Spleen (tissue), 11 donors: ENCODE results near the gene TSKU. TPM values are rescaled to one million over a fixed set of nuclear protein-coding genes. Genes with fewer than 3 reads are reported as not detected.

Experiments used
- DNase-seq: peaks from one replicate; pipeline ENCODE4 v3.0.0-alpha.2; 2020
- H3K27ac ChIP-seq, 8 donors: fragments of 200-600 bp; sonication (generic) in 7 of 8; 1 replicate in 4 of 8; 2 replicates in 4 of 8; pipeline versions ENCODE4 v1.5.0 to v1.8.0; 2016 to 2021; ENCODE audit warnings: inconsistent platforms in 4 of 8, mild to moderate bottlenecking in 4 of 8, moderate library complexity in 1 of 8
- H3K27me3 ChIP-seq, 7 donors: fragments of 200-600 bp; sonication (generic) in 6 of 7; replicated peaks in 1 of 7; 1 replicate in 4 of 7; 2 replicates in 3 of 7; pipeline versions ENCODE4 v1.5.0 to v1.8.0; 2016 to 2021; ENCODE audit warnings: inconsistent platforms in 3 of 7, mild to moderate bottlenecking in 1 of 7
- H3K36me3 ChIP-seq, 6 donors: fragments of 200-600 bp; sonication (generic) in 5 of 6; 1 replicate in 4 of 6; 2 replicates in 2 of 6; pipeline versions ENCODE4 v1.5.0 to v1.8.0; 2016 to 2021; ENCODE audit warnings: inconsistent platforms in 2 of 6
- H3K4me1 ChIP-seq, 6 donors: fragments of 200-600 bp; sonication (generic) in 5 of 6; 1 replicate in 3 of 6; 2 replicates in 3 of 6; pipeline versions ENCODE4 v1.5.0 to v1.8.0; 2016 to 2021; ENCODE audit warnings: inconsistent platforms in 3 of 6
- H3K4me3 ChIP-seq, 8 donors: fragments of 200-600 bp; sonication (generic) in 7 of 8; 1 replicate in 4 of 8; 2 replicates in 4 of 8; pipeline versions ENCODE4 v1.5.0 to v1.8.0; 2016 to 2021; ENCODE audit warnings: inconsistent platforms in 4 of 8, mild to moderate bottlenecking in 4 of 8, moderate library complexity in 2 of 8
- H3K9me3 ChIP-seq, 8 donors: fragments of 200-600 bp; sonication (generic) in 7 of 8; 1 replicate in 4 of 8; 2 replicates in 4 of 8; pipeline versions ENCODE4 v1.5.0 to v1.8.0; 2016 to 2021; ENCODE audit warnings: inconsistent platforms in 4 of 8
- CTCF ChIP-seq, 11 experiments: fragments of 200-600 bp in 7 of 11; fragments of 450-650 bp in 4 of 11; sonication (generic) in 4 of 11; IDR thresholded peaks in 8 of 11; conservative IDR thresholded peaks in 3 of 11; 1 replicate in 7 of 11; 2 replicates in 4 of 11; pipeline versions ENCODE4 v1.4.0 to v1.8.0; 2016 to 2021; ENCODE audit warnings: antibody characterized with exemption in 11 of 11, inconsistent platforms in 4 of 11, mild to moderate bottlenecking in 1 of 11
- POLR2A ChIP-seq, 3 donors: fragments of 450-650 bp; IDR thresholded peaks; one replicate each; pipeline ENCODE4 v1.5.1; 2017; ENCODE audit warnings: antibody characterized with exemption in 3 of 3, mild to moderate bottlenecking in 1 of 3
- POLR2AphosphoS5 ChIP-seq, 3 donors: sonication (generic); formaldehyde crosslinking; IDR thresholded peaks; one replicate each; pipeline ENCODE4 v1.5.1; 2017; ENCODE audit warnings: antibody characterized with exemption in 3 of 3
- WGBS, 5 donors: extraction: QIAGEN DNeasy Blood & Tissue Kit in 3 of 5; methylation state at CpG; one replicate each; pipeline versions ENCODE4 v1.1.5 to v1.1.7; 2013 to 2018; 5-methylcytosine and 5-hydroxymethylcytosine counted together
- intact Hi-C: fragments of 100-400 bp; cut with DNase I; formaldehyde crosslinking; loops from one replicate; pipeline ENCODE4 v1.15.0; 2023; ENCODE audit warnings: low total_unique reads
- polyA plus RNA-seq, 3 donors: library from polyadenylated mRNA; stranded (reverse); fragments of 200-250 nt; gene quantifications; one replicate each; pipeline ENCODE4 v1.2.1, GENCODE V29; 2013
- total RNA-seq, 7 donors: library from RNA; depleted of rRNA in 3 of 7; stranded (reverse); fragments of >200 nt in 3 of 7; fragmentation: NEBNext Ultra II Directional in 4 of 7; extraction: Animal tissue kit (Norgen Biotek cat#: 25700) in 4 of 7; gene quantifications; one replicate each; pipeline versions ENCODE4 v1.1.0 to v1.2.1, GENCODE V29; 2016 to 2021
- donor health status: healthy with polysubstance abuse.
- donor health status: DM: no; HTN: no; CAD: no; lungs with moderate emphysema.
- donor health status: DM: no; HTN: no; CAD: no.
- donor health status: Bipolar disorder and iron deficiency.
- donor health status: healthy.
- donor health status: DM: no; HTN: no; CAD: no.
- donor health status: DM: yes; HTN: yes; CAD: no.

The TSKU gene
- total and polyA plus RNA-seq, 10 donors = 1.1 to 18.6 (median 11.4) TPM

- Histone ChIP-seq H3K36me3 (no peaks in the 10 kb centered on the region), H3K27ac (no peak overlapping the region), H3K27me3 (no peaks in the 10 kb centered on the region), H3K4me1 (peaks cover 0 to 28% (median 13%) of the 10 kb centered on the region in 6 donors), H3K4me3 (no peak overlapping the region), H3K9me3 (no peaks in the 10 kb centered on the region)
- DNase-seq = no peak
- 67 to 85% (median 80%) methylated on average over 6 of the region's 6 CpGs for WGBS, 5 donors
- intact Hi-C loops = loop anchor here (10.0 kb wide), 1 partner anchor 175 kb away; no protein-coding TSS in a partner anchor
- TF ChIP-seq POLR2AphosphoS5 (IDR thresholded peaks at IDR 0.05) (no peak), CTCF (IDR thresholded peaks at IDR 0.05 in 8 of 11, conservative IDR thresholded peaks at IDR 0.05 in 3 of 11) (no peak), POLR2A (IDR thresholded peaks at IDR 0.05) (no peak)
Observed at GRCh38 chr11:76739798-76740197, 43.4 kb upstream of the TSKU start.

- intact Hi-C loops = no loop called here
- no peaks in the 10 kb centered on the region for H3K27me3 ChIP-seq
- peak overlapping the region in 3 of 8 donors; percentile 13 to 53 (median 17) for H3K27ac ChIP-seq
- H3K4me3 ChIP-seq = no peak overlapping the region
- WGBS, 5 donors = 46 to 61% (median 55%) methylated on average over 5 of the region's 5 CpGs
- no peaks in the 10 kb centered on the region for H3K9me3 ChIP-seq
- DNase-seq = no peak
- H3K36me3 ChIP-seq = no peaks in the 10 kb centered on the region
- TF ChIP-seq POLR2A (IDR thresholded peaks at IDR 0.05) = no peak
- TF ChIP-seq CTCF (IDR thresholded peaks at IDR 0.05 in 8 of 11, conservative IDR thresholded peaks at IDR 0.05 in 3 of 11) = no peak
- peaks cover 0 to 23% (median 12%) of the 10 kb centered on the region in 6 donors for H3K4me1 ChIP-seq
Observed at GRCh38 chr11:76740772-76741171, 42.4 kb upstream of the TSKU start.

GRCh38 chr11:76742902-76743301 lies 40.3 kb upstream of the TSKU start:
- no peak for TF ChIP-seq CTCF (IDR thresholded peaks at IDR 0.05 in 8 of 11, conservative IDR thresholded peaks at IDR 0.05 in 3 of 11)
- Histone ChIP-seq H3K9me3 (no peaks in the 10 kb centered on the region), H3K36me3 (no peaks in the 10 kb centered on the region), H3K4me1 (peaks cover 0 to 20% (median 10%) of the 10 kb centered on the region in 6 donors), H3K4me3 (no peak overlapping the region), H3K27ac (no peak overlapping the region), H3K27me3 (no peaks in the 10 kb centered on the region)
- 72 to 98% (median 95%) methylated on average over 4 of the region's 4 CpGs for WGBS, 5 donors
- intact Hi-C loops = no loop called here
- no peak for DNase-seq

GRCh38 chr11:76744186-76745043 lies 38.7 kb upstream of the TSKU start:
- Histone ChIP-seq H3K27me3 (no peaks in the 10 kb centered on the region), H3K4me1 (peaks cover 0 to 13% (median 2%) of the 10 kb centered on the region in 6 donors), H3K27ac (no peak overlapping the region), H3K9me3 (no peaks in the 10 kb centered on the region), H3K4me3 (no peak overlapping the region), H3K36me3 (no peaks in the 10 kb centered on the region)
- DNase-seq = no peak
- TF ChIP-seq CTCF (IDR thresholded peaks at IDR 0.05 in 8 of 11, conservative IDR thresholded peaks at IDR 0.05 in 3 of 11) = no peak
- TF ChIP-seq POLR2A (IDR thresholded peaks at IDR 0.05) = no peak
- WGBS, 5 donors = 60 to 77% (median 70%) methylated on average over 14 of the region's 14 CpGs
- intact Hi-C loops = no loop called here
